ENCODE data around the gene MYO5C. TPM values are rescaled to one million over a fixed set of nuclear protein-coding genes. Genes with fewer than 3 reads are reported as not detected.

Gene MYO5C
- total and polyA plus RNA-seq, 2 of the 4 experiments (the other 2 are of a cell fraction): under 0.01 to 0.03 TPM

DNA sequence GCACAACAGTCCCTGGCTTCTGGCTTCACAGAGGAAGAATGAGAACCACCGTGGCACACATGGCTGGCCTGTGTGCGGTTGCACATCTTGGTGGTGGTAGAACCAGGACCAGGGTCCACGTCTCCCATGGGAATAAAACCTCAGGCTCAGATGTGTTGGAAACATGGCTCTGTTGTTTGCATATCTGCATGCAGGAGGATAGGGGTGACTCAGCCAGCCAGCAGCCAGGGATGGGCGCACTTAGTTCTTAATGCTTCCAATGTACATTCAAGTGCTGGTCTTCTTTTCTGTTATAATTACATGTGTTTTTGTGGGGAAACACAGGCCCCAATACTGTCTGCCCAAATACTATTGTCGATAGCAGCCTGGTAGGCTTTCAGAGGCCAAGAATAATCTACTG lies 147.2 kb downstream of the MYO5C start:
- 82% methylated on average over 4 of the region's 5 CpGs; no CpG with 5 or more reads in 1 of the 2 experiments for WGBS, 2 experiments (ENCODE audit: extremely low coverage in 2 of 2, insufficient read length in 1 of 2)
- peak; percentile 81 for ATAC-seq (ENCODE audit: low read depth)
- in situ Hi-C loops (cut with MboI; ENCODE audit: low sequenced_read_pairs): no loop called here

More for the DNA sequence above, 147.2 kb downstream of the MYO5C start:
- H3K14ac ChIP-seq (replicated peaks; ENCODE audit: low read depth, low read length): peak overlapping the region; percentile 57; the same call in 1 of the 2 replicates
- no peak overlapping the region for H3K9ac ChIP-seq (ENCODE audit: low read depth, low read length)
- H3K56ac ChIP-seq (ENCODE audit: extremely low read depth, insufficient read depth, low read length): no peak overlapping the region
- no peak overlapping the region for H2AFZ ChIP-seq (replicated peaks; ENCODE audit: low read length, poor library complexity)
- no peaks in the 10 kb centered on the region for H3K9me3 ChIP-seq (ENCODE audit: control insufficient read depth, insufficient read depth, low read length)
- H4K91ac ChIP-seq (ENCODE audit: insufficient read depth, low read depth, low read length): no peak overlapping the region; the same call in 1 of the 2 replicates
- H3K4me1 ChIP-seq (ENCODE audit: control insufficient read depth, insufficient read depth, low read length): peaks cover 9% of the 10 kb centered on the region
- no peak overlapping the region for H2BK20ac ChIP-seq (ENCODE audit: low read depth, low read length)
- no peak overlapping the region for H4K5ac ChIP-seq (ENCODE audit: low read depth, low read length)
- H4K20me1 ChIP-seq (ENCODE audit: insufficient read depth, low read length): no peaks in the 10 kb centered on the region
- peaks cover 24% of the 10 kb centered on the region for H3K36me3 ChIP-seq (ENCODE audit: control insufficient read depth, insufficient read depth, low read length)
- H2BK5ac ChIP-seq (ENCODE audit: low read depth, low read length, poor library complexity, severe bottlenecking): peak overlapping the region; percentile 27
- no peak overlapping the region for H3K23ac ChIP-seq (ENCODE audit: low read depth, low read length)
- ChIA-PET POLR2A (ENCODE audit: unreplicated experiment) (no interaction called here), CTCF (no interaction called here)
- no peak overlapping the region for H3K4me2 ChIP-seq (ENCODE audit: low read depth, low read length)
- intact Hi-C loops (cut with micrococcal nuclease) (no loop called here), dilution Hi-C loops (cut with HindIII; ENCODE audit: low sequenced_read_pairs, unreplicated experiment) (no loop called here)
- H2AK9ac ChIP-seq (replicated peaks; ENCODE audit: low read depth, low read length, poor library complexity): no peak overlapping the region
- H3K27ac ChIP-seq (ENCODE audit: insufficient read depth, low read length): no peak overlapping the region
- peak overlapping the region; percentile 72; the same call in 1 of the 2 replicates for H3K4ac ChIP-seq (ENCODE audit: low read depth, low read length)
- DNase-seq: peak; percentile 53
- H2AK5ac ChIP-seq (ENCODE audit: low read depth, low read length): peak overlapping the region; percentile 84; the same call in 1 of the 2 replicates
- peak overlapping the region; percentile 10; the same call in 1 of the 2 replicates for H2BK120ac ChIP-seq (ENCODE audit: low read depth, low read length)
- no peaks in the 10 kb centered on the region for H3K27me3 ChIP-seq (ENCODE audit: control insufficient read depth, insufficient read depth, low read length)
- no peak overlapping the region for H3K18ac ChIP-seq (ENCODE audit: low read depth, low read length)
- TF ChIP-seq, protein P1, sequence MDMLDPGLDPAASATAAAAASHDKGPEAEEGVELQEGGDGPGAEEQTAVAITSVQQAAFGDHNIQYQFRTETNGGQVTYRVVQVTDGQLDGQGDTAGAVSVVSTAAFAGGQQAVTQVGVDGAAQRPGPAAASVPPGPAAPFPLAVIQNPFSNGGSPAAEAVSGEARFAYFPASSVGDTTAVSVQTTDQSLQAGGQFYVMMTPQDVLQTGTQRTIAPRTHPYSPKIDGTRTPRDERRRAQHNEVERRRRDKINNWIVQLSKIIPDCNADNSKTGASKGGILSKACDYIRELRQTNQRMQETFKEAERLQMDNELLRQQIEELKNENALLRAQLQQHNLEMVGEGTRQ (IDR thresholded peaks at IDR 0.05; ENCODE audit: low read depth, low read length): no peak
- TF ChIP-seq POLR2A (IDR thresholded peaks at IDR 0.05; ENCODE audit: low read depth, low read length): no peak
- no peak for TF ChIP-seq RFX5 (IDR thresholded peaks at IDR 0.05; ENCODE audit: low read depth, low read length)
- no peak for TF ChIP-seq MAFK (IDR thresholded peaks at IDR 0.05; ENCODE audit: low read depth, low read length)
- TF ChIP-seq, protein P2, sequence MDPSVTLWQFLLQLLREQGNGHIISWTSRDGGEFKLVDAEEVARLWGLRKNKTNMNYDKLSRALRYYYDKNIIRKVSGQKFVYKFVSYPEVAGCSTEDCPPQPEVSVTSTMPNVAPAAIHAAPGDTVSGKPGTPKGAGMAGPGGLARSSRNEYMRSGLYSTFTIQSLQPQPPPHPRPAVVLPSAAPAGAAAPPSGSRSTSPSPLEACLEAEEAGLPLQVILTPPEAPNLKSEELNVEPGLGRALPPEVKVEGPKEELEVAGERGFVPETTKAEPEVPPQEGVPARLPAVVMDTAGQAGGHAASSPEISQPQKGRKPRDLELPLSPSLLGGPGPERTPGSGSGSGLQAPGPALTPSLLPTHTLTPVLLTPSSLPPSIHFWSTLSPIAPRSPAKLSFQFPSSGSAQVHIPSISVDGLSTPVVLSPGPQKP (IDR thresholded peaks at IDR 0.05; ENCODE audit: borderline replicate concordance, low read depth, low read length): no peak
- no peak for TF ChIP-seq MXI1 (IDR thresholded peaks at IDR 0.05; ENCODE audit: borderline replicate concordance, low read depth, low read length)
- no peak for TF ChIP-seq RCOR1 (IDR thresholded peaks at IDR 0.05; ENCODE audit: insufficient replicate concordance, low read length)
- no peak for TF ChIP-seq NFE2L2 (IDR thresholded peaks at IDR 0.05; ENCODE audit: low read depth, low read length)
- TF ChIP-seq FOS (IDR thresholded peaks at IDR 0.05; ENCODE audit: low read depth, low read length): no peak
- no peak overlapping the region for H2BK15ac ChIP-seq (ENCODE audit: low read depth, low read length)
- BruUV-seq (replicated peaks): no TSS peak
- H4K8ac ChIP-seq (ENCODE audit: low read depth in 2 of 2, low read length in 2 of 2): no peak overlapping the region
- peaks cover 7% of the 10 kb centered on the region; the same call in 1 of the 2 replicates for H3K9me1 ChIP-seq (ENCODE audit: insufficient read depth, low read length)
- peaks cover 0 to 5% of the 10 kb centered on the region in 2 experiments; a peak in 1 of 4 replicates for H3K79me1 ChIP-seq (ENCODE audit: low read depth in 1 of 2, low read length in 2 of 2)
- no peak overlapping the region for H3K4me3 ChIP-seq (ENCODE audit: insufficient read depth, low read depth, low read length)
